ENCODE measurements around the gene SLC38A9.

DNA sequence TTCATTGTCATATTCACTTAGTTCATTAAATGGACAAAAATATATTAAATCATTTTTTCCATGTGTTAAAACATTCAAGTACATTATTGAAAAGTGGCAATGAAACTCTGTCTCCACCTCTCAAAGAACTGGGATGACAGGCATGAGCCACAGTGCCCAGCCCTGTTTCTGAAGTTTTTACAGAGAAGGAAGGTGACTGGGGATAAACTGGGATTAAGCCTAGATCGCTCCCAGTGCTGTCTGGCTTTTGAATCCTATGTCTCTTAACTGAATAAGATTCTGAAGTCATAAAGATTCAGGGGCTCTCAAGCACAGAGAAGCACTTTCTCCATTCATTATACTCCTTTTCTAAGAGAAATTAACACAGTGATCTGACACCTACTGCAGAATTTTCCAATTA, 88.3 kb downstream of the SLC38A9 start:
- TF ChIP-seq, protein P1, sequence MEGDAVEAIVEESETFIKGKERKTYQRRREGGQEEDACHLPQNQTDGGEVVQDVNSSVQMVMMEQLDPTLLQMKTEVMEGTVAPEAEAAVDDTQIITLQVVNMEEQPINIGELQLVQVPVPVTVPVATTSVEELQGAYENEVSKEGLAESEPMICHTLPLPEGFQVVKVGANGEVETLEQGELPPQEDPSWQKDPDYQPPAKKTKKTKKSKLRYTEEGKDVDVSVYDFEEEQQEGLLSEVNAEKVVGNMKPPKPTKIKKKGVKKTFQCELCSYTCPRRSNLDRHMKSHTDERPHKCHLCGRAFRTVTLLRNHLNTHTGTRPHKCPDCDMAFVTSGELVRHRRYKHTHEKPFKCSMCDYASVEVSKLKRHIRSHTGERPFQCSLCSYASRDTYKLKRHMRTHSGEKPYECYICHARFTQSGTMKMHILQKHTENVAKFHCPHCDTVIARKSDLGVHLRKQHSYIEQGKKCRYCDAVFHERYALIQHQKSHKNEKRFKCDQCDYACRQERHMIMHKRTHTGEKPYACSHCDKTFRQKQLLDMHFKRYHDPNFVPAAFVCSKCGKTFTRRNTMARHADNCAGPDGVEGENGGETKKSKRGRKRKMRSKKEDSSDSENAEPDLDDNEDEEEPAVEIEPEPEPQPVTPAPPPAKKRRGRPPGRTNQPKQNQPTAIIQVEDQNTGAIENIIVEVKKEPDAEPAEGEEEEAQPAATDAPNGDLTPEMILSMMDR (IDR thresholded peaks at IDR 0.05): no peak
- no peak for TF ChIP-seq POLR2A (IDR thresholded peaks at IDR 0.05)

Measured in right lobe of liver (tissue), 4 donors.